Measurements from ENCODE around the gene P3H3.

- TF ChIP-seq POLR2AphosphoS5 (IDR thresholded peaks at IDR 0.05) (no peak), CTCF (IDR thresholded peaks at IDR 0.05) (no peak)
Observed at GRCh38 chr12:6831450-6831995, 3.3 kb downstream of the P3H3 start.

Measured in breast epithelium (tissue), 3 donors.